SU-DHL-6 (cell line): ENCODE measurements around the gene PFKL.

Experiments
- H2AFZ ChIP-seq: fragments of 200-600 bp; sonication (generic); 2 replicates; pipeline ENCODE4 v1.6.1; 2014; ENCODE audit warnings: low read depth, mild to moderate bottlenecking, moderate library complexity, mixed read lengths, antibody characterized with exemption, low read length; ENCODE audit not compliant: severe bottlenecking
- H3F3A ChIP-seq: fragments of 200-600 bp; shearing (Covaris generic); 2 replicates; pipeline ENCODE4 v1.6.0; 2016; ENCODE audit warnings: antibody characterized with exemption, mild to moderate bottlenecking; ENCODE audit not compliant: insufficient read depth
- H3K27ac ChIP-seq: fragments of 200-600 bp; sonication (generic); 2 replicates; pipeline ENCODE4 v1.5.1; 2016; ENCODE audit warnings: low read depth, mild to moderate bottlenecking, low read length, moderate library complexity, mixed read lengths
- H3K27me3 ChIP-seq: fragments of 200-600 bp; sonication (generic), shearing (Covaris generic); 2 replicates; pipeline ENCODE4 v1.6.0; 2014; ENCODE audit warnings: mild to moderate bottlenecking, low read length
- H3K36me3 ChIP-seq: fragments of 200-600 bp; sonication (generic); 2 replicates; pipeline ENCODE4 v1.6.1; 2014; ENCODE audit warnings: mild to moderate bottlenecking, low read length, mixed read lengths
- H3K4me2 ChIP-seq: fragments of 300-600, 200-600 bp; shearing (Covaris generic), sonication (generic); 2 replicates; pipeline ENCODE4 v1.6.0; 2014; ENCODE audit warnings: low read length, low read depth, mild to moderate bottlenecking; ENCODE audit not compliant: poor library complexity, severe bottlenecking
- H3K4me3 ChIP-seq: fragments of 200-600 bp; sonication (generic); 2 replicates; pipeline ENCODE4 v1.5.1; 2014; ENCODE audit warnings: antibody characterized with exemption, low read length, mild to moderate bottlenecking, mixed read lengths; ENCODE audit not compliant: insufficient read depth, poor library complexity, severe bottlenecking
- H3K79me2 ChIP-seq: fragments of 200-600 bp; sonication (generic); 2 replicates; pipeline ENCODE4 v1.6.1; 2014; ENCODE audit warnings: mild to moderate bottlenecking, low read length, moderate library complexity; ENCODE audit not compliant: insufficient read depth
- H3K9ac ChIP-seq: fragments of 200-600 bp; sonication (generic); 2 replicates; pipeline ENCODE4 v1.7.0; 2014; ENCODE audit warnings: mild to moderate bottlenecking, low read length
- H3K9me2 ChIP-seq: fragments of 200-600 bp; sonication (generic); replicated peaks from 2 replicates; pipeline ENCODE4 v1.6.1; 2014; ENCODE audit warnings: low read length; ENCODE audit not compliant: insufficient read depth
- H3K9me3 ChIP-seq: fragments of 200-600 bp; sonication (generic); 2 replicates; pipeline ENCODE4 v1.6.1; 2014; ENCODE audit warnings: low read length, mixed read lengths; ENCODE audit not compliant: insufficient read depth
- H4K20me1 ChIP-seq: fragments of 200-600 bp; sonication (generic); 2 replicates; pipeline ENCODE4 v1.6.1; 2014; ENCODE audit warnings: low read depth, mild to moderate bottlenecking, antibody characterized with exemption, low read length, moderate library complexity, mixed read lengths
- EZH2phosphoT487 ChIP-seq: fragments of 200-600 bp; sonication (generic), shearing (Covaris generic); conservative IDR thresholded peaks from 2 replicates; pipeline ENCODE4 v1.6.1; 2018; ENCODE audit warnings: mild to moderate bottlenecking, antibody characterized with exemption, low read length, moderate library complexity, mixed read lengths
- TF ChIP-seq, protein P1 (sequence below): fragments of 200-600 bp; sonication (generic); IDR thresholded peaks from one replicate; pipeline ENCODE4 v1.5.1; 2017; ENCODE audit warnings: antibody characterized with exemption, mild to moderate bottlenecking, low read length, moderate library complexity; ENCODE audit not compliant: insufficient read depth, poor library complexity, severe bottlenecking

The PFKL gene

DNA sequence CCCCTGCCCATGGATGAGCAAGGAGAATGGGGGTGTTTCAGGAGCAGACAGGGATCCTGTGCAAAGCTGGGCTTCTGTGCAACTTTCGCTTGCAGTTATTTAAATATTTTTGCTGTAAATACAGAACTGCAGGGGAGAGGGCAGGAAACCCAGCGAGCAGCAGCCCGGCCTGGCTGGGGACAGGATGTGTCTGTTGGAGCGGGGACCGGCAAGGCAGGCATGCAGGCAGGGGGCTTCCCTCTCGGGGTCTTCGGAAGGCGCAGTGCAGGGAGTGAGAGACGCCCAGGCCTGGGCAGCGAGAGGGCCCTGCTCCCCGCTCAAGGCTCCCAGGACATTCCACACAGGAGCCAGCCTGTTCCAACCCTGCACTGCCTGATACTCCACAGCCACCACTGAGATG lies 15.9 kb upstream of the PFKL start:
- Histone ChIP-seq H3K79me2 (no peaks in the 10 kb centered on the region), H2AFZ (no peak overlapping the region), H3K27ac (no peak overlapping the region), H3K27me3 (no peaks in the 10 kb centered on the region), H3K4me2 (no peak overlapping the region), H3K4me3 (no peak overlapping the region), H3K9me2 (no peaks in the 10 kb centered on the region), H3K36me3 (no peaks in the 10 kb centered on the region), H3F3A (no peaks in the 10 kb centered on the region), H3K9me3 (no peaks in the 10 kb centered on the region), H4K20me1 (no peaks in the 10 kb centered on the region), H3K9ac (no peak overlapping the region)
- no peak for TF ChIP-seq EZH2phosphoT487
- TF ChIP-seq, protein P1, sequence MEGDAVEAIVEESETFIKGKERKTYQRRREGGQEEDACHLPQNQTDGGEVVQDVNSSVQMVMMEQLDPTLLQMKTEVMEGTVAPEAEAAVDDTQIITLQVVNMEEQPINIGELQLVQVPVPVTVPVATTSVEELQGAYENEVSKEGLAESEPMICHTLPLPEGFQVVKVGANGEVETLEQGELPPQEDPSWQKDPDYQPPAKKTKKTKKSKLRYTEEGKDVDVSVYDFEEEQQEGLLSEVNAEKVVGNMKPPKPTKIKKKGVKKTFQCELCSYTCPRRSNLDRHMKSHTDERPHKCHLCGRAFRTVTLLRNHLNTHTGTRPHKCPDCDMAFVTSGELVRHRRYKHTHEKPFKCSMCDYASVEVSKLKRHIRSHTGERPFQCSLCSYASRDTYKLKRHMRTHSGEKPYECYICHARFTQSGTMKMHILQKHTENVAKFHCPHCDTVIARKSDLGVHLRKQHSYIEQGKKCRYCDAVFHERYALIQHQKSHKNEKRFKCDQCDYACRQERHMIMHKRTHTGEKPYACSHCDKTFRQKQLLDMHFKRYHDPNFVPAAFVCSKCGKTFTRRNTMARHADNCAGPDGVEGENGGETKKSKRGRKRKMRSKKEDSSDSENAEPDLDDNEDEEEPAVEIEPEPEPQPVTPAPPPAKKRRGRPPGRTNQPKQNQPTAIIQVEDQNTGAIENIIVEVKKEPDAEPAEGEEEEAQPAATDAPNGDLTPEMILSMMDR, result no peak

DNA sequence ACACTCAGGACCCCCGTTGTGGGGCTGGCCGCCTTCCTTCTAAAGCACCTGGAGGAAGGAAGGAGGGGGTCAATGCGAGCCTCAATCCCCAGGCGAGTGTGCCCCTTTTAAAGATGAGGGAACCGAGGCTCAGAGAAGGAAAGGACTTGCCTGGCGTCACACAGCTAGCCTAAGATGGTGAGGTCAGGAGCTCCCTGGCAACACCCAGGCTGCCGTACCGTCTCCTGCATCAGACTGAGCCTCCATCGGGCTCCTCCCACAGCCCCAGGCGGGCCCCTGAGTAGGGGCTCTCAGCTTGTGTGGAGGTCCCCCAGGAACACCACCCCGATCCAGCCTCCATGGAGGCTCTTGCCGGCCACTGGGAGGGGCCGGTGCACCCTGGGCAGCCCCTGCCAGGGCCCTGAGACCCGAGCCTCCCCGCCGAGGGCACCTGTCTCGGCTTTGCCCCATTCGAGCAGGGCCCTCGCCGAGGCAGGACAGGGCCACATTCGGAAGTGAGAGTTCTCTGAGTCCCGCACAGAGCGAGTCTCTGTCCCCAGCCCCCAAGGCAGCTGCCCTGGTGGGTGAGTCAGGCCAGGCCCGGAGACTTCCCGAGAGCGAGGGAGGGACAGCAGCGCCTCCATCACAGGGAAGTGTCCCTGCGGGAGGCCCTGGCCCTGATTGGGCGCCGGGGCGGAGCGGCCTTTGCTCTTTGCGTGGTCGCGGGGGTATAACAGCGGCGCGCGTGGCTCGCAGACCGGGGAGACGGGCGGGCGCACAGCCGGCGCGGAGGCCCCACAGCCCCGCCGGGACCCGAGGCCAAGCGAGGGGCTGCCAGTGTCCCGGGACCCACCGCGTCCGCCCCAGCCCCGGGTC lies 14.5 kb upstream of the PFKL start, which contains the start of gene AIRE:
Gene AIRE, plus strand, starts transcription at position 739 of the 855 bp plus-strand sequence. CDS start 131 bp downstream, outside the sequence.
- H3K9me3 ChIP-seq, result no peaks in the 10 kb centered on the region
- H3K9ac ChIP-seq, result no peak within 1 kb of the TSS
- H3K36me3 ChIP-seq, result no peaks in the 10 kb centered on the region
- no peak within 1 kb of the TSS for H3K4me2 ChIP-seq
- no peak within 1 kb of the TSS for H2AFZ ChIP-seq
- no peaks in the 10 kb centered on the region for H3K9me2 ChIP-seq
- H3K27me3 ChIP-seq, result no peaks in the 10 kb centered on the region
- no peak within 1 kb of the TSS for H3K4me3 ChIP-seq
- H3F3A ChIP-seq, result no peaks in the 10 kb centered on the region
- no peaks in the 10 kb centered on the region for H3K79me2 ChIP-seq
- no peak within 1 kb of the TSS for H3K27ac ChIP-seq
- no peaks in the 10 kb centered on the region for H4K20me1 ChIP-seq
- TF ChIP-seq, protein P1, result no peak
- no peak for TF ChIP-seq EZH2phosphoT487

DNA sequence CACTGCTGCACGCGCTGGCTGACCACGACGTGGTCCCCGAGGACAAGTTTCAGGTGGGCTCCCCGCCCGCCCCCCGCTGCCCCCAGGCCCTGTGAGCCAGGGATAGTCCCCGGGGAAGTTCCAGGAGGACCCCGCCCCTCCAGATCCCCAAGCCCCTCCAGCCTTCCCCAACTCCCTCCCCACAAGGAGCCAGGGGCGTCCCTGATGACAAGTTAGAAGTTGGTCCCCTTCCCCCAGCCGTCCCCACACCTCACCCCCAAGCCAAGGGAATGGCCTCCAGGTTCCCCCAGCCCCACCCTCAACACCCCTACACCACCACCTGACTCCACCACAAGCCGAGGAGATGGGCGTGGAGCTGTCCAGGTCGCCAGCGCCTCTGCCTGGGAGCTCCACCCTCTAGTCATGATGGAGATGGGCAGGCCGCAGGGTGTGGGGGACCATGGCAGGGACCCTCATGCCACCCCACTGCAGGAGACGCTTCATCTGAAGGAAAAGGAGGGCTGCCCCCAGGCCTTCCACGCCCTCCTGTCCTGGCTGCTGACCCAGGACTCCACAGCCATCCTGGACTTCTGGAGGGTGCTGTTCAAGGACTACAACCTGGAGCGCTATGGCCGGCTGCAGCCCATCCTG lies 13.7 kb upstream of the PFKL start:
- H3K4me3 ChIP-seq, result no peak overlapping the region

More for the DNA sequence above, 13.7 kb upstream of the PFKL start:
- Histone ChIP-seq H2AFZ (no peak overlapping the region), H3K36me3 (no peaks in the 10 kb centered on the region), H3K79me2 (no peaks in the 10 kb centered on the region), H3K9ac (no peak overlapping the region), H3K9me2 (no peaks in the 10 kb centered on the region), H3K9me3 (no peaks in the 10 kb centered on the region), H3K27me3 (no peaks in the 10 kb centered on the region), H3K27ac (no peak overlapping the region), H4K20me1 (no peaks in the 10 kb centered on the region), H3K4me2 (no peak overlapping the region), H3F3A (no peaks in the 10 kb centered on the region)
- TF ChIP-seq, protein P1, result no peak
- TF ChIP-seq EZH2phosphoT487, result no peak
